ENCODE results near the gene ANKS1A.

- TF ChIP-seq, protein P1, sequence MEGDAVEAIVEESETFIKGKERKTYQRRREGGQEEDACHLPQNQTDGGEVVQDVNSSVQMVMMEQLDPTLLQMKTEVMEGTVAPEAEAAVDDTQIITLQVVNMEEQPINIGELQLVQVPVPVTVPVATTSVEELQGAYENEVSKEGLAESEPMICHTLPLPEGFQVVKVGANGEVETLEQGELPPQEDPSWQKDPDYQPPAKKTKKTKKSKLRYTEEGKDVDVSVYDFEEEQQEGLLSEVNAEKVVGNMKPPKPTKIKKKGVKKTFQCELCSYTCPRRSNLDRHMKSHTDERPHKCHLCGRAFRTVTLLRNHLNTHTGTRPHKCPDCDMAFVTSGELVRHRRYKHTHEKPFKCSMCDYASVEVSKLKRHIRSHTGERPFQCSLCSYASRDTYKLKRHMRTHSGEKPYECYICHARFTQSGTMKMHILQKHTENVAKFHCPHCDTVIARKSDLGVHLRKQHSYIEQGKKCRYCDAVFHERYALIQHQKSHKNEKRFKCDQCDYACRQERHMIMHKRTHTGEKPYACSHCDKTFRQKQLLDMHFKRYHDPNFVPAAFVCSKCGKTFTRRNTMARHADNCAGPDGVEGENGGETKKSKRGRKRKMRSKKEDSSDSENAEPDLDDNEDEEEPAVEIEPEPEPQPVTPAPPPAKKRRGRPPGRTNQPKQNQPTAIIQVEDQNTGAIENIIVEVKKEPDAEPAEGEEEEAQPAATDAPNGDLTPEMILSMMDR (IDR thresholded peaks at IDR 0.05): no peak
- TF ChIP-seq EP300 (IDR thresholded peaks at IDR 0.05): no peak
Measured at GRCh38 chr6:35040398-35040797, 151.3 kb downstream of the ANKS1A start.

Data from ovary (tissue), 3 donors.